Mucosa of stomach (tissue), 1 donor: ENCODE results near the gene CAMTA1.

Experiments used
- H3K27me3 ChIP-seq: one replicate; pipeline ENCODE4 v1.7.0; 2013; ENCODE audit warnings: mild to moderate bottlenecking, low read length; ENCODE audit not compliant: control insufficient read depth, insufficient read depth
- H3K36me3 ChIP-seq: one replicate; pipeline ENCODE4 v1.7.0; 2013; ENCODE audit warnings: low read length; ENCODE audit not compliant: control insufficient read depth, insufficient read depth
- H3K4me1 ChIP-seq: one replicate; pipeline ENCODE4 v1.7.0; 2013; ENCODE audit warnings: mild to moderate bottlenecking, low read length; ENCODE audit not compliant: control insufficient read depth, insufficient read depth
- H3K4me3 ChIP-seq: one replicate; pipeline ENCODE4 v1.7.0; 2013; ENCODE audit warnings: low read length
- H3K9ac ChIP-seq: one replicate; pipeline ENCODE4 v1.7.0; 2013; ENCODE audit warnings: mild to moderate bottlenecking, low read length, moderate library complexity
- H3K9me3 ChIP-seq: one replicate; pipeline ENCODE4 v1.7.0; 2013; ENCODE audit warnings: mild to moderate bottlenecking, low read length, moderate library complexity; ENCODE audit not compliant: control insufficient read depth
- donor health status: Pancreatic carcinoma.

CAMTA1 gene

DNA sequence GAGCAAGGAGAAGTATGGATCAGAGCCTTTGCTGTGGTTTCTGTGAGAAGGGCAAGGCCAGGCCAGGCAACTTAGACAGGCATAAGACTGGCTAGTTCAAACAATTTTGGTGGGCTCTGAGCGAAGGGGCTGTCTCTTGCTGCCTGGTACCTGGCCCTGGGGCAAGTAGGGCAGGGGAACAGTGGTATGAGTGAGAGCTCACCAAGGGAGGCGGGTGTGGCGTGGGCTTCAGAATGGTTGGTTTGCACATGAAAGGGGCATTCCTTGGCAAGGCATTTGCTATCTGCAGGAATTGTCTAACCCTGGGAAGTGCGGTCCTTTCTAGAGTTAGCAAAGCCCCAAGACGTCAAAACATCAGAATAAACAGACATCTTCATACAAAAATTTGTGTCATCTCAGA lies 210.5 kb downstream of the CAMTA1 start:
- Histone ChIP-seq H3K27me3 (no peaks in the 10 kb centered on the region), H3K4me1 (no peaks in the 10 kb centered on the region), H3K4me3 (no peak overlapping the region), H3K36me3 (no peaks in the 10 kb centered on the region), H3K9me3 (no peaks in the 10 kb centered on the region), H3K9ac (no peak overlapping the region)

DNA sequence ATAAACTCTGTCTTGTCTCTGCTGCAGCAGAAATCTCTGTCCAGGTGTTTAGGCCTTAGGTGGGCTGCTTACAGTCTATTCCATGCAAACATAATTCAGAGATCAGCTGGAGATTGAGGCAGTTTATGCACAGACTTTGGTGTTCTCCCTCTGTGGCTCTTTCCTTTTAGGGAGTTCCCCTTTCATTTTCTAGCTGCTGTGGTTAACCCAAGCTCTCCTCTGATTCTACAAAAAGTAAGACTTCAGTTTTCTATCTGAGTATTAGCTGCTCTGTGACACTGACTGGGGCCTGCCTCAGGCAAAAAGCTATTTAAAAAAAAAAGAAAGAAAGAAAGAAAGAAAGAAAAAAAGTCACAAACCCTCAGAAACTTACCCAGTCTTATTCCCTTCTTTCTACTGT lies 211.1 kb downstream of the CAMTA1 start:
- no peaks in the 10 kb centered on the region for H3K36me3 ChIP-seq
- no peaks in the 10 kb centered on the region for H3K4me1 ChIP-seq
- no peak overlapping the region for H3K9ac ChIP-seq
- no peaks in the 10 kb centered on the region for H3K27me3 ChIP-seq
- H3K9me3 ChIP-seq = no peaks in the 10 kb centered on the region
- H3K4me3 ChIP-seq = no peak overlapping the region

DNA sequence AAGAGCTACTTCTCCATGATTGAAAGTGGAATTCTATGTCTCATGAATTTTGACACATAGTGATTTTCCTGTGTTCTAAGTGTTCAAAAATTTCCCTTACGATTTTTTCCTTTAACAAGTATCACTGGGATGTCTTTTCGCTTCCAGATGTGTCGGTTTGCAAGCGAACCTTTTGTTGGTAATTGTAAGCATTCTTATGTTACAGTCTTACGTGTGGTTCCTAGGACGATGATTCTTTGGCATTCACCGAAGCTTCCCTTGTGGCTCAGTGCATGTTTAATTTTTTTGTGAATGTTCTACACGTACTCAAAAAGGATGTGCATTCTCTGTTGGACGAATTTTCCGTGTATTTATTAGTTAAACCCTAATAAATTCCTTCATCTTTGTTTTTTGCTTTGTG lies 211.6 kb downstream of the CAMTA1 start:
- H3K4me1 ChIP-seq = no peaks in the 10 kb centered on the region
- no peak overlapping the region for H3K9ac ChIP-seq
- no peak overlapping the region for H3K4me3 ChIP-seq
- H3K9me3 ChIP-seq = no peaks in the 10 kb centered on the region
- no peaks in the 10 kb centered on the region for H3K36me3 ChIP-seq
- H3K27me3 ChIP-seq = no peaks in the 10 kb centered on the region

DNA sequence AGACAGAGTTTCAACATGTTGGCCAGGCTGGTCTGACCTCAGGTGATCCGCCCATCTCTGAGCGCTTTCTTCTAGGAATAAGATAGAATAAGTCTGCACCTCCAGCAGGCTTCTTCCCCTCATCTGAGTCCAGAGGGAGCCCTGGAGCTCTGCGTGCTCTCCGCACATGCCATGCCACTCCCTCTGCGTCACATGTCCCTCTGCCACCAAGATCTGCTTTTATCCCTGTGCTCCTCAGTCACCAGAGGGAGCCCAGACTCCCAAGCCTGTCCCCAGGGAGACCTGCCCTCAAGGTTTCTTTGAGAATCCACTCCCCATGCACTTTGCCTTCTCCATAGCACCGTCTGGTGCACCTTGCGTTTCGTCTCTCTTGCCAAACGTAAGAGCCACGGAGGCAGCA lies 213.0 kb downstream of the CAMTA1 start:
- Histone ChIP-seq H3K4me3 (no peak overlapping the region), H3K4me1 (no peaks in the 10 kb centered on the region), H3K27me3 (no peaks in the 10 kb centered on the region), H3K9ac (no peak overlapping the region), H3K9me3 (no peaks in the 10 kb centered on the region), H3K36me3 (no peaks in the 10 kb centered on the region)

DNA sequence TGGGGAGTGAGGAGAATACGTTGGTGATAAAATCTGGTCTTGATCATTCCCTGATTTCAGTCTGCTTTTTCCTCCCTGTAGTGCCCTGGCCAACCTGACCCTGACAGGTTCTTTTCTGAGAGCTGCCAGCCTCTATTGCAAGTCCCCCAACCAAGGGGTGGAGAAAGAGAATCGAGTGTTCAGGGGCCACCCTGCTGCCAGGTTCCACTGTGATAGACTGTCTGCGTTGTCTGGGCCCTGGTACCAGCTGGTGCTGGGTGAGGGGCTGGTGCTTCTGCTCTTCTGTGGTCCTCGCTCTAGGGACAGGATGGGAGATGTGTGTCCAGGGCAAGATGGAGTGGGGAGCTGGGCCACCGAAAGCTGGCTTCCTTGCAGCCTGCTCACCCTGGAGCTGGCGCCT lies 214.6 kb downstream of the CAMTA1 start:
- Histone ChIP-seq H3K27me3 (no peaks in the 10 kb centered on the region), H3K36me3 (no peaks in the 10 kb centered on the region), H3K4me1 (no peaks in the 10 kb centered on the region), H3K4me3 (no peak overlapping the region), H3K9ac (no peak overlapping the region), H3K9me3 (no peaks in the 10 kb centered on the region)

DNA sequence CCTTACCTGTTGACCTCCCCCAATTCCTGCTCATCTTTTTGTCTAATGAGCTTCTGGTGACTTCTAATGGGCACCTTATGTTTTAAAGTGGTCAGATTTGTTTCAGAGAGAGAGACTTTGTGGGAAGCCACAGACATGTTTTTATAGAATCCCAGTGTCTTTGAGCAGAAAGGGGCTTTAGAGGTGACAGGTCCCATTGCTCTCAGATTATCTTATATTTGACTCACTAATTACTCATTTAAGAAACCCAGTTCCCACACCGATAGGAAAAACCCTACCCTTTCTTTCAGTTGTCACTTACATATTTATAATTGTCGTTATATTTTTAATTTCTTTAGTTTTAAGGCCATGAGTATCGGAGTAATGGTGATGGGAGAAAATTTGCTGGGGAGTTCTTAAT lies 215.5 kb downstream of the CAMTA1 start:
- Histone ChIP-seq H3K4me3 (no peak overlapping the region), H3K36me3 (no peaks in the 10 kb centered on the region), H3K9me3 (no peaks in the 10 kb centered on the region), H3K9ac (no peak overlapping the region), H3K4me1 (no peaks in the 10 kb centered on the region), H3K27me3 (no peaks in the 10 kb centered on the region)

DNA sequence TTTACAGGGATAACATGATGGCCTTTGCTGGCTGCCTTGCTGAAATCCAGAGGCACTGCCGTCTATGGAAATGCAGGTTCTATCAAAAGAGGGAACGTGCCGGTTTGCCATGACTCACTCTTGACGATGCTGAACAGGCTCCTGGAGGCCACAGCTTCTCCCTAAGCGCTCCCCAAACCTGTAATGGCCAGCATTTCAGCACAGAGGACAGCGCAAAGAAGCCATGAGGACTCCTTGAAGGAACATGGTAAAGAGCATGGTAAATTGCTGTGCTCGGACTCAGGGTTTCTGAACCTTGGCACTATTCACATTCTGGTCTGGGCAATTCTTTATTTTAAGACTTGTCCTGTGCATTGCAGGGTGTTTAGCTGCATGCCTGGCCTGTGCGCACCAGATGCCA lies 217.5 kb downstream of the CAMTA1 start:
- no peaks in the 10 kb centered on the region for H3K36me3 ChIP-seq

DNA sequence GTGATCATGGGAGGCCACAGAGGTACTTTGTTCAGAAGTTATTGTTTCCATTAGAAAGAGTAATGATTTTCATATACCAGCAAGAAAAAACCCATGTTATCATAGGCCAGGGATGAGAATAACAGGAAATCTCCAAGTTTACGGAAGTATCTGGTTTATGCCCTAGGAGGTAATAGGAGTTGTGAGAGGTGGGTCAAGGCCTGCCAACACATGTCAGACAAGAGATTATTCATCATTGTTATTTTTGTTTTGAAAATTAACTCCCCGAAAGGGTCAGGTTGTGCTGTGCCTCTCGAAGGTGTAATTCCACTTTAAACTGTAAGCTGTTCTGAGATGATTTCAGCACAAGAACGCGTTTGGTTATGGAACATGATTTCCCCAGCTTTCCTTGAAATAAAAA lies 218.4 kb downstream of the CAMTA1 start:
- no peaks in the 10 kb centered on the region for H3K4me1 ChIP-seq
- H3K27me3 ChIP-seq = no peaks in the 10 kb centered on the region
- no peak overlapping the region for H3K4me3 ChIP-seq
- H3K9ac ChIP-seq = no peak overlapping the region
- H3K36me3 ChIP-seq = no peaks in the 10 kb centered on the region
- H3K9me3 ChIP-seq = no peaks in the 10 kb centered on the region

More for the DNA sequence above, 217.5 kb downstream of the CAMTA1 start:
- Histone ChIP-seq H3K9me3 (no peaks in the 10 kb centered on the region), H3K4me3 (no peak overlapping the region), H3K9ac (no peak overlapping the region), H3K27me3 (no peaks in the 10 kb centered on the region), H3K4me1 (no peaks in the 10 kb centered on the region)

DNA sequence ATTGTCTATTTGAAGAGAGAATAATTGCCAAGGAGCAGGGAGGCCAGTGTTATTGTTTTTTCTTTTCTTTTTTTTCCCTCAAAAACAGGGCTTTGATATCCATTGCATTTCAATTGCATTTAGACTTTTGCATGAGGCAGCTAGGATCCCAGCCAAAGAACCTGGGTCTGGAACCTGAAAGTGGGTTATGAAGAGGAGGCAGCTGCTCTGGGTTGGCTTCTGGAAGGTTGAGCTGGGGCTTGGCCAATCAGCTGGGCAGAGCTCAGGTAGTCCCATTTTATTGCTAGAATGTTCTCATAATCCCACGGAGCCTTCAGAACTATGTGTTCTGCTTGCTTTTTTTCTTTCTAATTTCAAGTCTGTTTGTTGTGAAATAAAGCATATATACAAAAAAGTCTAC lies 218.9 kb downstream of the CAMTA1 start:
- Histone ChIP-seq H3K9me3 (no peaks in the 10 kb centered on the region), H3K4me3 (no peak overlapping the region), H3K27me3 (no peaks in the 10 kb centered on the region), H3K4me1 (no peaks in the 10 kb centered on the region), H3K9ac (no peak overlapping the region), H3K36me3 (no peaks in the 10 kb centered on the region)

DNA sequence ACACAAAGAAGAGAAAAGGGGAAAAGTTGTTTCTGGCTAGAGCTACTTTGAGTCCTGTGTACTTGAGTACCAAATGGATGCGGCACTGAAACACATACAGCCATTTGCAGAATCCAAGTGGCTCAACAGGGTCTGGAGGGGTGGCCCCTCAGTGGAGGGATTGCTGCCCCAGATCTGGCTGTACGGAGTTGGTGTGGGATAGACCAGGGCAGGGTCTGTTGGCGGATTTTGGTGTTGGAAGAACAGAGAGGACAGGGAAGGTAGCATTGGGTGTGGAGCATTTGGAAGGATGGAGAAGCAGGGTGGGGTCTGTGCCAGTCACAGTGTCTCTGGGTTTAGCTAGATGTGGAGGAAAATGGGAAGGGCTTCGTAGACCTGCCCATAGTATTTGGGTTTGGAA lies 220.5 kb downstream of the CAMTA1 start:
- H3K36me3 ChIP-seq = no peaks in the 10 kb centered on the region
- H3K4me1 ChIP-seq = no peaks in the 10 kb centered on the region
- H3K9ac ChIP-seq = no peak overlapping the region
- no peaks in the 10 kb centered on the region for H3K9me3 ChIP-seq
- no peaks in the 10 kb centered on the region for H3K27me3 ChIP-seq
- no peak overlapping the region for H3K4me3 ChIP-seq

DNA sequence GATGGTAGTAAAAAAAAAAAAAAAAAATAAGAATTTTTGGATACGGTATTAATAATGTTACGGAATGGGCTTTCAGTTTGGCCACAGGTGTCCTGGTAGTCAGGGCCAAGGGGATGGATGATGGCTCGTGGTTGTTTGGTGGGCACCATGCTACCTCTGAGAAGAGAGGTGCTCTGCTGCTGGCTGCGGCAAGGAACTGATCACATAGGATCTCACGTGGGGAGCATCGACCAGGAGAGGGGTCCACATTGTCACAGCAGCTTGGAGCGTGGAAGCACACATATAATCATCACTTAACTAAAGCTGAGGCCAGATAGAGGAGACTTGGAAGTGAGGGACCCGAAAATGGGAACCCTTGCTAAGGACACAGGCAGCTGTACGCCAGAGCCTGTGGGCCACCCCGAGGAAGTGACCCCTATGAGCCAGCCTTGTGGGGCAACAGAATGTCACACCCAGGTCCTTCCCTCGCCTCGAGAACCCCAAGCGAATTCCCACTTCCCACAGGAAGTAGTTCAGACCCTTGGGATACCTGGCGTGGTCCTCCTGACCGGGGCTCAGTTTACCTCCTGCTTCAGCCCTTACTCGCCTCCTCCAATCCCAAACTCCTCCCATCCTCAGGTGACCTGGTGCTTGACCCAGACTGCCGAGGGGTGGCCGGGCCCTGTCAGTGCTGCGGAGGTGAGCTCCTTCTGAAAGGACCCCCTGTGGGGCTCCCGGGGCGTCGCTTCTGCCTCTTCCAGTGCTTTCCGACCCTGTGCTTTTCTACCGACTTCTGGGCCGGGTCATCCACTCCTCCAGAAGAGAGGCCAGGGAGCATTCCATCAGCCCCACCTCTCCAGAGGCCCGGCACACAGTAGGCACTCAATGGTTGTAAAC lies 222.0 kb downstream of the CAMTA1 start:
- Histone ChIP-seq H3K9ac (no peak overlapping the region), H3K4me3 (no peak overlapping the region), H3K9me3 (no peaks in the 10 kb centered on the region), H3K27me3 (no peaks in the 10 kb centered on the region), H3K4me1 (no peaks in the 10 kb centered on the region), H3K36me3 (no peaks in the 10 kb centered on the region)

DNA sequence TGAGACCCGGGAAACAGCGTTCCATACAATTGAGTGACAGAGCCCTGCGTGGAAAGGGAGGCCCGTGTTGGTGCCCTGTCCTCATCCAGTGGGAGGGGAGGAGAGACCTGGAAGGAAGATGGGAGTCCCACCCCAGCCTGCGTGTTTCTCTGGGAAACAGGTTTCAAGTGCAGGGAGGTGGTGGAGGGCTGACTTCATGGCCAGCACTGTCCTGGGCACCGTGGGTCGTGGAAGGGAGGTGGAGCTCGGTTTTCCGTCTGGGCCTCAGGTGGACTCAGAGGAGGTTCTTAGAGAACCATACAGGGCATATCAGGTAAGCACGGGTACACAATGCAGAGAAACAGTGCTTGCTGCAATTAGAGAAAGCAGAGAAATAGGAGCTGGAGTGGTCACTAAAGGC lies 222.6 kb downstream of the CAMTA1 start:
- H3K27me3 ChIP-seq = no peaks in the 10 kb centered on the region
- no peak overlapping the region for H3K9ac ChIP-seq
- no peaks in the 10 kb centered on the region for H3K4me1 ChIP-seq
- no peaks in the 10 kb centered on the region for H3K36me3 ChIP-seq
- H3K9me3 ChIP-seq = no peaks in the 10 kb centered on the region
- H3K4me3 ChIP-seq = no peak overlapping the region

DNA sequence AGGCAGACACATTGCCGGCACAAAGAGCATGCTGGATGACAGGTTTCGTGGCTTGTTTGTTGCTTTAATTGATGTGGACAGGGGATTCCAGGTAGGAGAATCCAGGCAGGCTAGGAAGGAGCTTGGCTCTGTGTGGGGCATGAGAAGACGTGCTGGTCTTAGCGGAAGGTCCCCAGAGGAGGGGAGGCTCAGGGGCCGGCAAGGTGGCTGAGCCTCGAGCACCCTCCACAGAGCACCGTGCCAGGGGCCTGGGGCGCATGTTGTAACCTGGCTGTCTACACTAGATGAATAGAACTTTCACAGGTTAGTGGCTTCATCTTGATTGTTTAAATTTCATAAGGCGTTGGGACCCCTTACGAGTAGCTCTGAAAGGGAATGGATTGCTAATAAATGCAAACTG lies 223.1 kb downstream of the CAMTA1 start:
- no peaks in the 10 kb centered on the region for H3K36me3 ChIP-seq
- no peaks in the 10 kb centered on the region for H3K9me3 ChIP-seq
- no peaks in the 10 kb centered on the region for H3K4me1 ChIP-seq

More for the DNA sequence above, 223.1 kb downstream of the CAMTA1 start:
- Histone ChIP-seq H3K27me3 (no peaks in the 10 kb centered on the region), H3K9ac (no peak overlapping the region), H3K4me3 (no peak overlapping the region)
